HG02588 (cell line): Measurements from ENCODE around the gene ZMYND15.
"Not testable (repeated sequence)": the region's sequence is repeated elsewhere in the genome, so short reads cannot be mapped to it uniquely, and the experiment has no call there.

Experiments used
- ATAC-seq: cut with Tn5 transposase; IDR thresholded peaks from one replicate; pipeline ENCODE4 v1.9.1; 2021; ENCODE audit warnings: mild to moderate bottlenecking, moderate library complexity; ENCODE audit not compliant: unreplicated experiment

Gene ZMYND15, protein sequence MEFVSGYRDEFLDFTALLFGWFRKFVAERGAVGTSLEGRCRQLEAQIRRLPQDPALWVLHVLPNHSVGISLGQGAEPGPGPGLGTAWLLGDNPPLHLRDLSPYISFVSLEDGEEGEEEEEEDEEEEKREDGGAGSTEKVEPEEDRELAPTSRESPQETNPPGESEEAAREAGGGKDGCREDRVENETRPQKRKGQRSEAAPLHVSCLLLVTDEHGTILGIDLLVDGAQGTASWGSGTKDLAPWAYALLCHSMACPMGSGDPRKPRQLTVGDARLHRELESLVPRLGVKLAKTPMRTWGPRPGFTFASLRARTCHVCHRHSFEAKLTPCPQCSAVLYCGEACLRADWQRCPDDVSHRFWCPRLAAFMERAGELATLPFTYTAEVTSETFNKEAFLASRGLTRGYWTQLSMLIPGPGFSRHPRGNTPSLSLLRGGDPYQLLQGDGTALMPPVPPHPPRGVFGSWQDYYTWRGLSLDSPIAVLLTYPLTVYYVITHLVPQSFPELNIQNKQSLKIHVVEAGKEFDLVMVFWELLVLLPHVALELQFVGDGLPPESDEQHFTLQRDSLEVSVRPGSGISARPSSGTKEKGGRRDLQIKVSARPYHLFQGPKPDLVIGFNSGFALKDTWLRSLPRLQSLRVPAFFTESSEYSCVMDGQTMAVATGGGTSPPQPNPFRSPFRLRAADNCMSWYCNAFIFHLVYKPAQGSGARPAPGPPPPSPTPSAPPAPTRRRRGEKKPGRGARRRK

GRCh38 chr17:4739122-4740024 lies at the start of gene ZMYND15, which contains the start of gene CXCL16:
Gene ZMYND15, plus strand, starts transcription at chr17:4739833. Its CDS starts 716 bp downstream, at chr17:4740549.
Gene CXCL16, minus strand, starts transcription at chr17:4739928. Its CDS starts 589 bp downstream, at chr17:4739339.
- no peak for ATAC-seq

GRCh38 chr17:4689872-4690271 lies 49.8 kb upstream of the ZMYND15 start:
- not testable (repeated sequence) for ATAC-seq

- no peak for ATAC-seq
Observed at GRCh38 chr17:4690745-4691144, 48.9 kb upstream of the ZMYND15 start.

GRCh38 chr17:4691686-4692085 lies 47.9 kb upstream of the ZMYND15 start:
- ATAC-seq = no peak

- ATAC-seq = no peak
Observed at GRCh38 chr17:4693416-4693815, 46.2 kb upstream of the ZMYND15 start.

DNA sequence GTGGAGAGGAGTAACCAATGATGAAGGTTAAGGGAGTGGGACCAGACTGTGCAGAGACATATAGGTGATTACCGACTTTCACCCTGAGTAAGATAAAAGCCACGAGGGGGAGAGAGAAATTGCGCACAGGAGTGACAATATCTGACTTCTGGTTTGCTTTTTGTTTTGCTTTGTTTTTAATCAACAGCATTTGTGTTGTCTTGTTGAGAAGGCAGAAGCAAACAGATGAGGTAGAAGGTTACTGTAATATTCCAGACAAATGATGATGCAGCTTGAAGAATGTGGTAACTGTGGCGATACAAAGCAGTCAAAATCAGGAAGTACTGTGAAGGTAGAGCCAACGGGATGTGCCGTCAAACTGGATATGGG lies 43.2 kb upstream of the ZMYND15 start:
- ATAC-seq = no peak

DNA sequence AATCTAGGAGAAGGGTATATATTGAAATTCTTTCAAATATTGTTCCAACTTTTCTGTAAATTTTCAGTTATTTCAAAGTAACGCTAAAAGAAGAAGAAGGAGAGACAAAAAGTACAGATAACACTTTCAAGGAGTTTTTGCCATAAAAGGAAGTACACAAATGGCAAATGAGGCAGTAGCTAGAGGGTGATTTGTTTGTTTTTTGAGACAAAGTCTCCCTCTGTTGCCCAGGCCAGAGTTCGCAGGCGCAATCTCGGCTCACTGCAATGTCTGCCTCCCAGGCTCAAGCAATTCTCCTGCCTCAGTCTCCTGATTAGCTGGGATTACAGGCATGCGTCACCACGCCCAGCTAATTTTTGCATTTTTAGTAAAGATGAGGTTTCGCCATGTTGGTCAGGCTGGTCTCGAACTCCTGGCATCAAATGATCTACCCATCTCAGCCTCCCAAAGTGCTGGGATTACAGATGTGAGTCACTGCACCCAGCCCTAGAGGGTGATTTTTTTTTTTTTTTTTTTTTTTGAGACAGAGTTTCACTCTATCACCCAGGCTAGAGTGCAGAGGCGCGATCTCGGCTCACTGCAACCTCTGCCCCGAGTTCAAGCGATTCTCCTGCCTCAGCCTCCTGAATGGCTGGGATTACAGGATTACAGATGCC lies 40.1 kb upstream of the ZMYND15 start:
- not testable (repeated sequence) for ATAC-seq

DNA sequence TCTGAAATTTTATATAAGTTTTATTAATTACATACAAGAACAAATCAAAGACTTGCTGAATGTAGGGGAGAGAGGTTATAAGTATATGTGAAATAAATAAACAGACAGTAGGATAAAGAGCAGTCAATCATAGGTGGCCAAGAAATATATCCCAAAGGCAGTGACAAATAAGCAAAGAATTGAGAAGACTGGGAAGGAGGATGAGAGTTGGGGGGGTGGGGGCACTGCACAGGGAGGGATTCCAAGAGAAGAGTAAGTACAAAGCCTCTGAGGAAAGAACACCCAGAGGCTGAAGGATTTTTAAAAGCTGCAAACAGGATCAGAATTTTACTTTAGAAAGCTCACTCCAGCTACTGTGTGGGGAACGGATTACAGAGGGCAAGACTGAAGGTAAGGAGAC lies 38.5 kb upstream of the ZMYND15 start:
- no peak for ATAC-seq

DNA sequence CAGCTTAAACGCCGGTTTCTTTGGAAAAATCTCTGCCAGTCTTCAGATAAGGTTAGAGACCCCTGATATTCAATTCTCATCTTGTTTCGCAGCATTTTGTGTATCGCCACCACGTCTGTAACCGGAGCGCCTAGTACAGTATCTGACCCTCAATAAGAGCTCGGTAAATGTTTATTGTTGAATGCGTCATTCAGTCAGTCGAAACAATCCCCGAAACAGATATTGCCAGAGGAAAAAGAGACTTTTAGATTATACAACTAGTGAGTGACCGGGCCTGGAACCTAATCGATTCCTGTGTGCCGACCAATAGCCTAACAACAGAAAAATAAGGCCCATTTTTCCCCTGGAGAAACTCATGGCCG lies 36.3 kb upstream of the ZMYND15 start:
- no peak for ATAC-seq

DNA sequence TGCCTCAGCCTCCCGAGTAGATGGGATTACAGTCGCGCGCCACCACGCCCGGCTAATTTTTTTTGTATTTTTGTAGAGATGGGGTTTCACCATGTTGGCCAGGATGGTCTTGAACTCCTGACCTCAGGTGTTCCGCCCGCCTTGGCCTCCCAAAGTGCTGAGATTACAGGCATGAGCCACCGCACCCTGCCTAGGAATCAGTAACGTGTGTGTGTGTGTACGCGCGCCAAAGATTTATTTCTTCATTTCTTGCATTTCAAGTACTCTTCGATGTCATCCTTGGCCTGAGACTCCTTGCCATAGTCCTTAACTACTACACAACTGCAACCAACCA lies 35.1 kb upstream of the ZMYND15 start:
- ATAC-seq = not testable (repeated sequence)

DNA sequence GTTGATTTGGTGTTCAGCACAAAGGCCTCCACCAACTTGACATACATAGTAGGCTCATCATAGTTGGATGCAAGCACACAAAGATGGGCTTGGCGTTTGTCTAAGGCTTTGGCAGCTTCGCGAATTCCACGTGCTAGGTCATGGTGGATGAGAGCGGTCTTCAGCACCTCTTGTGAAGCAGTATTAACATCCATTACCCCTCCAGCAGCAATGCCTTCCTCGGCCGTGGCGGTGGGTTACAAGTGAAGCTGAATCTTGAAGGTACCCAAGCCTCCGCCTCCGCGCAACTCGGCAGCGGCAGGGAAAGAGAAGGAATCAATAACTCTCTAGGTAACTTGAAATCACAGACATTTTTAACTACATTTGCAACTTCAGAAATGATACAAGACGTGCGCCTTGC lies 34.6 kb upstream of the ZMYND15 start:
- no peak for ATAC-seq

DNA sequence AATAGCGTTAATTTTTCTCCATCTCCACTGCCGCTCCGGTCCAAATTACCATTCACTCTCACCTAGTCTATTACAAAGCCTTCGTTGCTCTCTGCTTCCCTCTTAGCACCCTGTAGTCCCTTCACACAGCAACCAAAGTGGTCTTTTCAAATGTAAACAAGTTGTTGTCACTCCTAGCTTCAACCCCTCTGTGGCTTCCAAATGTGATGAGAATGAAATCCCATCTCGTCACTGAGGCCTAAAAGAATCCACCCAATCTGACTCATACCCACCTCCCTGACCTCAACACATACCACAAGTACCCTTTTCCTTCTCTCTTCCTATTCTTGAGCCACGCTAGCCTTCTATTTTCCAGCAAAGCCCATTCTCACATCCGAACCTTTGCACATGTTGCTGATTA lies 33.5 kb upstream of the ZMYND15 start:
- ATAC-seq = no peak

DNA sequence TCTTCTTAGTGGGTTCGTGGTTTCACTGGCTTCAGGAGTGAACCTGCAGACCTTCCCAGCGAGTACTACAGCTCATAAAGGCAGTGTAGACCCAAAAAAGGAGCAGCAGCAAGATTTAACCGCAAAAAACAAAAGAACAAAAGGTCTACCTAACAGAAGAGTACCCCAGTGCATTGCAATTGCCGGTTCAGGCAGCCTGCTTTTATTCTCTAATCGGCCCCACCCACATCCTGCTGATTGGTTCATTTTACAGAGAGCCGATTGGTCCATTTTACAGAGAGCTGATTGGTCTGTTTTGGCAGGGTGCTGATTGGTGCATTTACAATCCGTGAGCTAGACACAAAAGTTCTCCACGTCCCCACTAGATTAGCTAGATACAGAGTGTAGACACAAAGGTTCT lies 31.2 kb upstream of the ZMYND15 start:
- no peak for ATAC-seq

- peak; percentile 80 for ATAC-seq
Observed at GRCh38 chr17:4709794-4710692, 29.6 kb upstream of the ZMYND15 start, which contains the start of gene ARRB2. Gene ARRB2, plus strand, starts transcription at chr17:4710632. Its CDS starts 90 bp downstream, at chr17:4710722.

- peak; percentile 1 for ATAC-seq
Observed at GRCh38 chr17:4710693-4711634, 28.7 kb upstream of the ZMYND15 start.

DNA sequence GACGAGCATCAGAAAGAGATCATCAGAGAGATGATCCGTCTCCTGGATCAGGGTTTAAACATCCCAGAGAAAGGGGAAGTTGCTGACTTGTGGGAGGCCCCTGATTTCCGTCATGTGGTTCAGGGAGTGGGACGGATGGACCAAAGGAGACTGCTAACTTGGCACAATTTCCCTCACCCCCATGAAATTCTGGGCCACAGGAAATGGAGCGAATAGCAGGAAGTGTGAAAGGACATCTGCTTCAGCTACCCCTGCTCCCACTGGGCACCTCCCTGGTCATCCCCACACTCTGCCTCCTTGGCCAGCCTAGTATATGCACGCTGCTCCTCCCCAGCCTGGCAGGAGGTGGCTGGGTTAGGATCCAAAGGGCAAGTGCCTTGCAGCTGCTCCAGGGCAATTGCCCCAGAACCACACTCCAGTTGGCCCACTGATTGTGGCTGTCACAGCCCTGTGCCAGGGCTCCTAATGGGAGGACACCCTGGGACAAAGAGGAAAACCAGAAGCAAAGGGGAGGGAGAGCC lies 27.9 kb upstream of the ZMYND15 start:
- no peak for ATAC-seq

DNA sequence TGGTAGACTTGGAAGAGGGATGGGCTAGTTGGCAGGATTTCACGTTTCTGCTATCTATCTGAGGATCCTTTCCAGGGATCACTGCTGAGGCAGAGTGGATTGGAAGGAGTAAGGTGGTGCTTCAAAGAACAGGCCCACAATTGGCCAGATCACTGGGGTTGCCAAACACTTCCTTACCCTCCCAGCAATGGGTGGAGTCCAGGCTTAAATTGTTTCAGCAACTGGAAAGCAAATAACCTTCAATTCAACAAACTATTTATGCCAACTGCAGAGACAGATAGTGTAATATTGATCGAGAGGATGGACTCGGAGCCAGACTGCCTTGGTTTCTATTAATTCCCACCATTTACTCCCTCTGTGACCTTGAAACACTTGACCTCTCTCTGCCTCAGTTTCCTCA lies 27.1 kb upstream of the ZMYND15 start:
- no peak for ATAC-seq

DNA sequence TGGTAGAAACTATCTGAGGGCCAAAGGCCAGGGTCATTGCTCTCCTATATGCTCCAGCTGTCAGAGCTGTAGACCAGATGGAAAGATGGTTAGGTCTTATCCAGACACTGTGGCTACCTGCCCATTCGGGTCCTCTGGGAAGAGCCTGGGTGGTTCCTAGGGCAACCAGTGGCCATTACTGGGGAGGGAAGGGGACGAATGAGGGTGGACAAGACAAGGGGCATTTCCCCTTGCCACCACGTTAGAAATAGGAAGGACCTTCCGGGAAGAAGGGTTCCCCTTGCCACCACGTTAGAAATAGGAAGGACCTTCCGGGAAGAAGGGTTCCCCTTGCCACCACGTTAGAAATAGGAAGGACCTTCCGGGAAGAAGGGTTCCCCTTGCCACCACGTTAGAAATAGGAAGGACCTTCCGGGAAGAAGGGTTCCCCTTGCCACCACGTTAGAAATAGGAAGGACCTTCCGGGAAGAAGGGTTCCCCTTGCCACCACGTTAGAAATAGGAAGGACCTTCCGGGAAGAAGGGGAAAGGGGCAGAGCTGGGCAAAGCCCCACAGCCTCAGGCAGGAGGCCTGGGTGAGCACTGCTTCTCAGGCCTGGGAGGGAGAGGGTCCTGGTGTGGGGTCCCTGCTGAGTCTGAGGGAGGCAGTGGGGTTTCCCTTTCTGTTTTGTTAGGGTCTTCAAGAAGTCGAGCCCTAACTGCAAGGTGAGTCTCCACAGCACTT lies 25.1 kb upstream of the ZMYND15 start:
- ATAC-seq = not testable (repeated sequence)
